HG03521 (cell line): Measurements from ENCODE around the gene FOXD1.
"Not testable (repeated sequence)": the region's sequence is repeated elsewhere in the genome, so short reads cannot be mapped to it uniquely, and the experiment has no call there.

Experiments used
- ATAC-seq: cut with Tn5 transposase; IDR thresholded peaks from one replicate; pipeline ENCODE4 v1.9.1; 2021; ENCODE audit warnings: mild to moderate bottlenecking, moderate library complexity; ENCODE audit not compliant: unreplicated experiment

The FOXD1 gene

DNA sequence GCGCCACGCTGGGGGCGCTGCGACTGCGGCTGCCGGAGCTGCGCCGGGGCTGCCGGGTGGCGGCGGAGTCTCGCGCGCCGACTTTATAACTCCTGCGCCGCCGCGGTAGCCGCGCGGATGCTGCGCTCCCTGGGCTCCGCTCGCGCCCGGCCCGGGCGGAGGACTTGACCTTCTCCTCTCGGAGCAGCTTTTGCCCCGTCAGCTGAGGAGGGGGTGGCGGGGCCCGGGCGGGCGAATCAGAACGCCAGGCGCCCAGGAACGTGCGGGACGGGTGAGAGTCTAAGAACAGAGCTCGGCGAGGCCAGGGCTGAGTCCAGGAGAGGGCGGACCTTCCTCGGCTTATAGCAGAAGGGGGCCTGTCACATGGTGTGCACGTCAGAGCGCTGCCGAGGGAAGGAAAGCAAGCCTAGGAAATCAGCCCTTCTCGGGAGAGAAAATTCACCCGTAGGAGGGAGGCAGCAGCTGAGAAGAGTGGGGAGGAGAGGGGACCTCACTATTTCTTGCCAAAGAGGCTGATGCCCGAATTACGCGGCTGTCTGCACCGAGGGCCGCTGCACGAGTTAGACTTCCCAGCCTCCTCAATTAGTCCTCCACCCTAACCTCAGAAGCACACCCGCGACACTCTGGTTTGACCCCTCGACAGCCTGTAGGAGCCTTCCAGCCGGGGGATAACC lies at the start of gene FOXD1:
FOXD1 (minus strand) TSS at position 315 of the 674 bp plus-strand sequence. CDS start 415 bp downstream, outside the sequence.
- ATAC-seq, result peak; percentile 36

GRCh38 chr5:73497497-73498056 lies 49.0 kb upstream of the FOXD1 start:
- ATAC-seq, result no peak

DNA sequence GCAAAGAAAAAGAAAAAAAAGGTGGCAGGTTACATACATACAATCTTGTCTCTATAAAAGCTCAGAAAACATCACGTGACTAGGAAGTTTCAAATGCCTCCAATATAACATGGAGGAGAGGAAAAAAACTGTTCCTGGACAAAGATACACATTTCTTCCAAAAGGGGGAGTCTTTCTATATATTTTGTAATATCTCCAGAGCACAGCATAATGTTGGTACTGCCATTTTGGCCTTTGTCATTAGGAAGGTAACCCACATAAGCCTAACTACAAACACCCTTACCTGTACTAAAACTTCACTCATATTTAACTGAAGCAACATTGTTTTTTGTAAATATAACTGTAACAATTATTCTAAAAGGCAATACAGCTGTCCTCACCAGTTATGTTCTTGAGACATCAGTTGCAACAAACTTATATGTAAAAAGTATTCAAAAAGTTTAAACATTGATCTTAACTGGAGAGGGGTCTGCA lies 48.4 kb upstream of the FOXD1 start:
- ATAC-seq, result no peak

- ATAC-seq, result no peak
Observed at GRCh38 chr5:73495772-73496335, 47.3 kb upstream of the FOXD1 start.

- no peak for ATAC-seq
Observed at GRCh38 chr5:73494721-73495120, 46.1 kb upstream of the FOXD1 start.

GRCh38 chr5:73493421-73493820 lies 44.8 kb upstream of the FOXD1 start:
- no peak for ATAC-seq

DNA sequence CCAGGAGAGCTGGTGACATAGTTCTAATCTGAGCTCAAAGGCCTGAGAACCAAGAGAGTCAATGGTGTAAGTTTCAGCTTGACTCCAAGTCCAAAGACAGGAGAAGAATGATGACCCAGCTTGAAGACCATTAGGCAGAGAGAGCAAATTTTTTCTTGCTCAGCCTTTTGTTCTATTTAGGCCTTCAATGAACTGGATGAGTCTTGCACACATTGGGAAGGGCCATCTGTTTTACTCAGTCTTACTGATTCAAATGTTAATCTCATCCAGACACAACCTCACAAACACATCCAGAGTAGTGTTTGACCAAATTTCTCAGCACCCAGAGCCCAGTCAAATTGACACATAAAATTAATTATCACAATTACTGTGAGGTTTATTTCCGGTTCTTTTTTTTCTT lies 42.6 kb upstream of the FOXD1 start:
- no peak for ATAC-seq

GRCh38 chr5:73490088-73490487 lies 41.5 kb upstream of the FOXD1 start:
- no peak for ATAC-seq

DNA sequence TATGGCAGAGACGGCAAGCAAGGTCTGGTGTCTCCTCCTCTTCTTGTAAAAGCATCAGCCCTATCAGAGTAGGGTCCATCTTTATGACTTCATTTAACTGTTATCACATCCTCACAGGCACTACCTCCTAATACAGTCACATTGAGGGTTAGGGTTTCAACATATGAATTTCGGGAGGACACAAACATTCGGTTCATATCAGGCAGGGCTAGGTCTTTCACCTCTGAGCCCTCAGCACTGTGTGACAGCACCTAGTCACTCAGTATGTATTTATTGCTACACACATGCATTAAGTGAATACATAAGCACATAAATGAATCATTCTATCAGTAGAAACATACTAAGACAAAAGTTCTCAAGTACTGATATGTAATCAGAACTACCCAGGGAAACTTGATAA lies 40.2 kb upstream of the FOXD1 start:
- no peak for ATAC-seq

GRCh38 chr5:73487815-73488214 lies 39.2 kb upstream of the FOXD1 start:
- no peak for ATAC-seq

DNA sequence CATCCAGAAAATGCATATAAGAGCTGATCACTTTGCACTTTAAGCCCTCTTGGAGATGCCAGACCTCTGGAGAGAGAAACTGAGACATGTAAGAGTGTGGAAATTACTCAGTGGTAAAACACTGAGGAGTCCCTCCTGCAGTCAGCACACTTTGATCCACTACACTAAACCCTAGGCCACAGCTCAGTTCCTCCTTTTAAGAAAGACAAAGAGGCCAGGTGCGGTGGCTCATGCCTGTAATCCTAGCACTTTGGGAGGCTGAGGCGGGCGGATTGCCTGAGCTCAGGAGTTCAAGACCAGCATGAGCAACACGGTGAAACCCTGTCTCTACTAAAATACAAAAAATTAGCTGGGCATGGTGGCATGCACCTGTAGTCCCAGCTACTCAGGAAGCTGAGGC lies 38.7 kb upstream of the FOXD1 start:
- not testable (repeated sequence) for ATAC-seq

- no peak for ATAC-seq
Observed at GRCh38 chr5:73486119-73486899, 37.7 kb upstream of the FOXD1 start.

DNA sequence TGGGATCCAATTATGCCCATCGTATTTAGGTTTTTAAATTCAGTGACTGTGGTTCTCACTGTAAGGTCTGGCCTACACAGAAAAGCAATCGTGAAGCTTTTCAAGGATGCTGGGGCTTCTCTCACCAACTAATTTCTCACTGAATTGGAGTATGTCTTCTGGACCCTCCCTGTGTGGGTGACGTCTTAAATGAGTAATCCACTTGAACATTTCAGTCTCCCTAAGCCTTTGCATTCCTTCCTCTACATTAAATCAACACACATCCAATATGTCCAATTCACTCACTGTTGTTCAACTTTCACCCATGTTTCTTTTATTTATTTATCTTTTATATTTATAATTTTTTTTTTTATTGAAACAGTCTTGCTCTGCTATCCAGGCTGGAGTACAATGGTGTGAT lies 37.1 kb upstream of the FOXD1 start:
- no peak for ATAC-seq

DNA sequence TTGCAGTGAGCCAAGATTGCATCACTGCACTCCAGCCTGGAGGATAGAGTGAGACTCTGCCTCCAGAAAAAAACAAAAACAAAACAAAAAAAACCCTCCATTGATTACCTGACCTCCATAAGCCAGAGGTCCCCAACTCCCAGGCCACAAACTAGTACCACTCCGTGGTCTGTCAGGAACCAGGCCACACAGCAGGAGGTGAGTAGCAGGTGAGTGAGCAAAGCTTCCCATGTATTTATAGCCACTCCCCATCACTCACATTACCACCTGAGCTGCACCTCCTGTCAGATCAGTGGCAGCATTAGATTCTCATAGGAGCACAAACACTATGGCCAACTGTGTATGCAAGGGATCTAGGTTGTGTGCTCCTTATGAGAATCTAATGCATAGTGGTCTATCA lies 35.9 kb upstream of the FOXD1 start:
- ATAC-seq, result no peak

DNA sequence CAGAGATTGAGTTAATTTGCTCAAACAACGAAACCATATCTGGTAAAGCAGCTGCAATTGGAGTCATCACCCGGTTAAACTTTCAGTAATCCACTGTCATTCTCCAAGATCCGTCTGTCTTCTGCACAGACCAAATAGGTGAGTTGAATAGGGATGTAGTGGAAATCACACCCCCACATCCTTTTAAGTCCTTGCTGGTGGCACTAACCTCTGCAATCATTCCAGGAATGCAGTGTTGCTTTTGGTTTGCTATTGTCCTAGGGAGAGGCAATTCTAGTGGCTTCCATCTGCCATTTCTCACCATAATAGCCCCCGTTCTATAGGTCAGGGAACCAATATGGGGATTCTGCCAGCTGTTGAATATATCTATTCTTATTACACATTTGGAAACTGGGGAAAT lies 35.1 kb upstream of the FOXD1 start:
- ATAC-seq, result no peak

- no peak for ATAC-seq
Observed at GRCh38 chr5:73482383-73483136, 34.0 kb upstream of the FOXD1 start.

- ATAC-seq, result no peak
Observed at GRCh38 chr5:73480500-73480899, 31.9 kb upstream of the FOXD1 start.

DNA sequence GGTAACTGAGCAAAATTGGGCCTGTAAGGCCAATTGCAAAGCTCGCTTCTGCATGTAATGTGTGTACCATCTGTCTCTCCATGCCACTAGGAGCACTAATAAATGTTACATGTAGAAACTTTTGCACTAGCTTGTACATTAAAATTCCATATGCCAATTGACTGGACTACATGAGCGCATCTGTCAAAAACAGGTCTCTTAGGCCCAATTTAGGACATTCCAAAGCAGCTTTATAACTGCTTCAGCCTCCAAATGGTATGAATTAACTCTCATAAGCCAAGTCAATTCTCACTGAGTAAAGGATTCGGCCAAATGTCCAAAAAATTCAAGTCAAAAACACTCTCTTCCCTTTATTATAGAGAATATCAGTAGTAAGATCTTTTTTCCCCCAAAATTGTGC lies 23.5 kb upstream of the FOXD1 start:
- no peak for ATAC-seq

DNA sequence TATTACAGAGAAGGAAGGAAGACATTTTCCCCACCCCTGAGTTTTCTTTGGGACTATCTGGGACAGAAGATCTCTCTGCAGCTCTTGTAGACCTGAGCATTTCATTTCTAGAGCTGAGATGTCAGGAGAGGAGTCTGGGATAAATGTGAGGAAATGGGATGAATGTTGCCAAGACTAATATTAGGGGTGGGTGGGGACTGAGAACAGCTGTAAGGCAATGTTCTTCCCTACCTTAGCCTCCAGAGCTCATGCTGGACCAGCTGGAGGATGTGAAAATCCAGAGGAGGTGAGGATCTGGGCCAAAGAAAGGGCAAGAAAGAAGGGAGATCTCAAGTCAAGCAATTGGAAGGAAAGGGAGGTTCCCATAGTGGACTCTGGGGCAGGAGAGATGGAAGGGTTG lies 23.1 kb upstream of the FOXD1 start:
- ATAC-seq, result no peak

DNA sequence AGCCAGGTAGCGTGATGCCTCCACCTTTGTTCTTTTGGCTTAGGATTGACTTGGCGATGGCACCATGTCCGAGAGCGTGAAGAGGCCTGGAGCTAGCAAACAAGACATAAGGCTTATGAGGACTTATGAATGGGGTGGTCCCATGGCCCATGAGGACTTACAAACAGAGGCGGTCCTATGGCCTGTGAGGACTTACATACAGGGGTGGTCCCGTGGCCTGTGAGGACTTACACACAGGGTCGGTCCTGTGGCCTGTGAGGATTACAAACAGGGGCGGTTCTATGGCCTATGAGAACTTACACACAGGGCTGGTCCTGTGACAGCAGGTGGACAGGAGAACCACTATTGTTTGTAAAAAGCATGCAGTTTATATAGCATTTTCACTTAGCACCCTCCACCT lies 21.3 kb upstream of the FOXD1 start:
- ATAC-seq, result no peak

DNA sequence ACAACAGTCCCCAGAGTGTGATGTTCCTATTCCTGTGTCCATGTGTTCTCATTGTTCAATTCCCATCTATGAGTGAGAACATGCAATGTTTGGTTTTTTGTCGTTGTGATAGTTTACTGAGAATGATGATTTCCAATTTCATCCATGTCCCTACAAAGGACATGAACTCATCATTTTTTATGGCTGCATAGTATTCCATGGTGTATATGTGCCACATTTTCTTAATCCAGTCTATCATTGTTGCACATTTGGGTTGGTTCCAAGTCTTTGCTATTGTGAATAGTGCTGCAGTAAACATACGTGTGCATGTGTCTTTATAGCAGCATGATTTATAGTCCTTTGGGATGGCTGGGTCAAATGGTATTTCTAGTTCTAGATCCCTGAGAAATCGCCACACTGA lies 20.1 kb upstream of the FOXD1 start:
- ATAC-seq, result not testable (repeated sequence)
